ENCODE data around the gene THBD.
A peak's percentile ranks its signal among the peaks of the same experiment; 100 is the strongest.

THBD gene, protein sequence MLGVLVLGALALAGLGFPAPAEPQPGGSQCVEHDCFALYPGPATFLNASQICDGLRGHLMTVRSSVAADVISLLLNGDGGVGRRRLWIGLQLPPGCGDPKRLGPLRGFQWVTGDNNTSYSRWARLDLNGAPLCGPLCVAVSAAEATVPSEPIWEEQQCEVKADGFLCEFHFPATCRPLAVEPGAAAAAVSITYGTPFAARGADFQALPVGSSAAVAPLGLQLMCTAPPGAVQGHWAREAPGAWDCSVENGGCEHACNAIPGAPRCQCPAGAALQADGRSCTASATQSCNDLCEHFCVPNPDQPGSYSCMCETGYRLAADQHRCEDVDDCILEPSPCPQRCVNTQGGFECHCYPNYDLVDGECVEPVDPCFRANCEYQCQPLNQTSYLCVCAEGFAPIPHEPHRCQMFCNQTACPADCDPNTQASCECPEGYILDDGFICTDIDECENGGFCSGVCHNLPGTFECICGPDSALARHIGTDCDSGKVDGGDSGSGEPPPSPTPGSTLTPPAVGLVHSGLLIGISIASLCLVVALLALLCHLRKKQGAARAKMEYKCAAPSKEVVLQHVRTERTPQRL

GRCh38 chr20:23049201-23050075 is at the start of gene THBD:
TSS of gene THBD (minus strand) at chr20:23049672. CDS start at chr20:23049504, 168 bp downstream.
- DNase-seq = peak; percentile 12

DNA sequence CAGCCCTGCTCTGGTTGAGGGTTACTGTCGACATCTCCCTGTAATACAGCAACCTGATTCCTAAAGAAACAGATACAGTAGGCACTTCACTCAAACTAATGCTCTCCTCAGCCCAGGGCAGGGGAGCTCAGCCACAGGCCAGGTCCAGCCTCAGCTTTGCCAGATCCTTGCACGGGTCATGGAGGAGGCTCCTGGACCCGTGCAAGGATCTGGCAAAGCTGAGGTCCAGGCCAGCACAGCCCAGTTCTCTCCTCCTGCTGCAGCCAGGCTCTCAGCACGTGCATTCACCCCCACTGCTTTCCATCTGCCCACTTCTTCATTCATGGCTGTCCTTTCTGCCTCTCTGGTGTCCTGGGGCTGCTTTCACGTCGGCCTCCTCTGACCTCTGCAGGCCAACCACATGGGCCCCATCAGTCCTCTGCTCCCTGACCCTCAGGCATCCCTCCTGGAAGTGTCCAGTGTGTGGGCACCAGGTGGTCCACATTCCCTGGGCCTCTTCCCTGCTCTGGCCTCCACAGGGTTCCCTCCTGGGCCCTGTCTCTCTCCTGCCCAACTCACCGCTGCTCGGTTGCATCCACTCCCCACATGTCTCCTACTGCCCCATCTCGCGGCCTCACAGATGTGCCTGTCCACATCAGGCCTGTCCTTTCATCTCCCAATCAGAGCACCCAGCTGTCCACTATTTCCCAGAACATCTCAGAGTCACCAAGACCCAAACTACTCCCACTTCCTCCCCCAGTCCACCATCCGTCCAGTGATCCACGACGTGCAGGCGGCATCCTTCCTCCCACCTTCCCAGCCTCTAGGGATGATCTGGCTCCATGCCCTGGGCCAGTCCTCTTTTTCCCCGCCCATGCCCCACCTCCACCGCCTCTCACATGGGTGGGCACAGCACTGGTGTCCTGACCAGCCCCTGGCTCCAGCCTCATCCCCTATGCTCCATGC is 48.4 kb upstream of the THBD start:
- no peak for DNase-seq

DNA sequence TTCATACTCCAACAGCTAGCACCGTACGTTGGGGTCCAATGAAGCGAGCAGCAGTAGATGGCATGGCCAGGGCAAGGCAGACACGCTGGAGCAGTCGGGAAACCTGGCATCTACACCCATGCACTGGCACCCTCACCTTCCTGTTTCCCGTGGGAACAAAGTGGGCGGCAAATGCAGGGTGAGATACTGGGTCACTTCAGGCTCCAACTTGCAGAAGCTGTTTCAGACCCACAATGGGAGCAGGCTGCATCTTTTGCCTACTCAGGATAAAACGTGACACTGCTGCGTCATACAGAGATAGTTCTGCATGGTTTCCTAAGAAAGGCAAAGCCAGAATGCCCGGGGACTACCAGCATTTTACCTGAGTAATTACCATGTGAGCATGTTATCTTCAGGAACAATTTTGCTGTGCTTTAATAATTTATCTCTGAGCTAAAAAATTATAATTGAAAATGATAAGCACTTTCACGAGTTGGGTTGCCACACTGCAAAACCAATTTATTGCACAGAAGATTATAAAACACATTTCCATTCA is 47.6 kb upstream of the THBD start:
- DNase-seq = no peak

- DNase-seq = no peak
Measured at GRCh38 chr20:23096097-23096496, 46.6 kb upstream of the THBD start.

GRCh38 chr20:23095499-23095898 is 46.0 kb upstream of the THBD start:
- DNase-seq = no peak

DNA sequence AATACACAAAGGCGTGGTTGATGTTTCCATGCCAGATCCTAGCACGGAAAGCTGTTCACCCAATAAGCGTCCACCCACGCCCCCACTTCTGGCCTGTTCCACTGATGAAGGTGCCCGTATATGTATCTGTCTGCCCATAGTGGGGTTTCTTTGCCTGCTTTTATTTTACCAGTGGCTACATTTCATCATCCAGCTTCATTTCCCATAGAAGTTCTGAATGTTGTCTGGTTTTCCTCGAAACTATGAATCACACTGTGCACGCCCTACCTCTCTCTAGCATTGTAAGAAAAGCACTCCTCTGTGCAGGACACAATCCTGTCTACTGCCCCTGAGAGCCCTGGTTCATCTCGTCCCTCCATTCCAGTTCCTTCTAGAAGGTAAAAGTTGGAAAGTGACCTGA is 45.5 kb upstream of the THBD start:
- no peak for DNase-seq

GRCh38 chr20:23094213-23094896 is 44.9 kb upstream of the THBD start:
- no peak for DNase-seq

- DNase-seq = no peak
Measured at GRCh38 chr20:23093613-23094012, 44.1 kb upstream of the THBD start.

GRCh38 chr20:23092861-23093495 is 43.5 kb upstream of the THBD start:
- no peak for DNase-seq

- no peak for DNase-seq
Measured at GRCh38 chr20:23092384-23092756, 42.9 kb upstream of the THBD start.

DNA sequence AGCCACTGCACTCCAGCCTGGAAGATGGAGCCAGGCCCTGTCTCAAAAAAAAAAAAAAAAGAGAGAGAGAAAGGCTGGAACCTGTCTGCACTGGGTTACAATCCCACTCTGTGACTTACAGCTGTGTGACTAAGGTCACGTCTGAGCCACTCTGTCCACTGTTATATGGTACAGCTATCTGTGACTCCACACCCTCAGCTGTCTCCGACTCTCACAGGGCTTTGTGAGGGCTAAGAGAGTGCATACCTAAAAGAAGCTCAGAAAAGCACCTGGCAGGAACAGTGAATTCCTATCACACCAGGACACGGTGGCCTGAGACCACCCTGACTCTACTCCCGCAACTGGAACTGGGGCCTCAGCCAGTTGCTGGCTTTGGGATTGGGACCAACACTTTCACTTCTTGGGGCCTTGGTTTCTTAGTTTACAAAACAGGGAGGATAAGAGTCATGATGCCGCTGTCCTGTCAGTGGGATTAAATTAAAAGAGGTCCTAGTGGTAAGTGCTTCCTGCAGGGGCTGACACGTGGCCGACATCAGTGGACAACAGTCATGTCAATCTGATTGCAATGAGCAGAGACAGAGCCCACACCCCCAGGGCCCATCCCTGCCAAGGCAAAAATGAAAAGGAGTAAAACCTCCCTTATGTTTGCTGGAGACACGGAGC is 42.4 kb upstream of the THBD start:
- DNase-seq = no peak

- DNase-seq = no peak
Measured at GRCh38 chr20:23090878-23091277, 41.4 kb upstream of the THBD start.

- no peak for DNase-seq
Measured at GRCh38 chr20:23090147-23090546, 40.7 kb upstream of the THBD start.

GRCh38 chr20:23088866-23089265 is 39.4 kb upstream of the THBD start:
- no peak for DNase-seq

- DNase-seq = no peak
Measured at GRCh38 chr20:23087587-23088251, 38.2 kb upstream of the THBD start.

GRCh38 chr20:23086931-23087411 is 37.5 kb upstream of the THBD start:
- DNase-seq = no peak

- no peak for DNase-seq
Measured at GRCh38 chr20:23086056-23086566, 36.6 kb upstream of the THBD start, which contains the start of gene CD93. TSS of gene CD93 (minus strand) at chr20:23086324. CDS start at chr20:23086192, 132 bp downstream.

DNA sequence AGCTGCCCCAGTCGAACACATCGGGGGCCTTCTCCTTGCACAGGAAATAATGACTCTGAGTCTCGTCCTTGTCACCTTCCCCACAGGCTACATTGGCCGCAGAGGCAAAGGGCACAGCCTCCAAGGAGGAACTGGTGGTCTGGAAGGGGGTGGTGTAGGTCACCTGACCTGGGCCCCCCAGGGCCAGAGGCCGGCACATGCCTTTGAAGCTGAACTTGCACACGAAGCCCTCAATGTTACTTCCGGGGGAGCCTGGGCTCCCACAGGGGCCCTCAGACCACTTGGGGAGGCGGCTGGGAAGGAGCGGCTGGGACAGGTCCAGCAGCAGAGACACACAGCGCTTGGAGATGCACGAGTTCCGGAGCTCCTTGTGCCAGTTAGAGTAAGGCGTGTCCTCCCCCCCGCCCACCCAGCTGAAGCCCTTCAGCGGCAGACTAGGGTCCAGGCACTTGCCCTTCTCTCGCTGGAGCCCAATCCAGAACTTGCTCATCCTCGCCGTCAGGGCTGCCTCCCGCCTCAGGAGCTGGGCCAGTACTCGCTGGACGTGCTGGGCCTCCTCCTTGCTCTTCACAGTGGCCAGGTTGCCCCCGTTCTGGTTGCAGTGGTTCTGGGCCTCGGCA is 36.1 kb upstream of the THBD start:
- no peak for DNase-seq

- DNase-seq = no peak
Measured at GRCh38 chr20:23084845-23085365, 35.4 kb upstream of the THBD start.
